HUDEP-2 (cell line): ENCODE data around the gene PGLYRP3.
A peak's percentile ranks its signal among the peaks of the same experiment; 100 is the strongest.
"Not testable (repeated sequence)": the region's sequence is repeated elsewhere in the genome, so short reads cannot be mapped to it uniquely, and the experiment has no call there.

Experiments used
- DNase-seq, 76 experiments: peaks; one replicate each; lab custom pipeline; 2025; ENCODE audit not compliant: unreplicated experiment in 76 of 76; lab: John Stamatoyannopoulos, UW

PGLYRP3 gene

DNA sequence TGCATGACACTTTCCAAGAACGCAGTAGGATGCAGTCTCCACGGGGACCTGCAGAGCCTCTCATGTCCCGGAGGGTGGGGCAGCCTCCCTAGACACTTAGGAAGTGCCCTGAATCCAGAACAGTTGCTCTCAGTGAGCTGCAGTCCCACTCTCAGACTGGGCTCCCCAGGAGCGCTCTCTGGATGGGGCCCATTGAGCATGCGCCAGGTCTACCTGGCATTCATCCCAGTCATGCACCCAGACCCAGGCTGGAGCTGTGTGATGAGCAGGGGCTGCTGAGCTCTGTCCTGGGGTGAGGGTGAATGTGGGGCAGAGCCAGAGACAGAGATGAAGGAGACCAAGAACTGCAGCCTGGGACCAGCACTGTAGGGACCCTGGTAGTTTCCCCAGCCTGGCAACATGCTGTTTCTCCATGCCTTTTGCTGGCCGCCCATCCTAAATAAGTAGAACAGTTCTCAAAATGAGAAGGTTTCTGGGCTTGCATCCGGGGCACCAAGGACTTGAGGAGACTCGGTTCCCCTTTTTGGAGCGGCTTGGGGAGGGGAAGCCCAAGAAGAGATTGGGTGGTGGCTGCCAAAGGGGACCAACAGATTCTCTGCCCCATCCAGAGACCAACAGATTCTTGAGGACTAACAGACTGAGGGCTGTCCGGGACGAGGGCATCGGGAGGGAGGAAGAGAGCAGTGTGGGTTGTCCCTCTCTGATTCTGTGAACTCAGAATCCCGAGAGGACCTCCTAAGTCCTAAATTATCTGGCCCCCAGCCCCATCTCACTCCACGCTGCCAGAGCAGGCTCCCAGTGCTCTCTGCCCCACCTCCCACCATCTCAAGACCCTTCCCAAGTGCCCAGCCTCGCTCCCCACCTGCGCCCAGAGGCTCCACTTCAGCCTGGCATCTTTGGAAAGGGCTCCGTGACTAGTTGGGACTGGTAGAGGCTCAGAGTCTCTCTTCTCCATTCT lies 36.9 kb upstream of the PGLYRP3 start:
- DNase-seq = peak in 13 of 76 experiments; percentile 6 to 39 (median 10)

DNA sequence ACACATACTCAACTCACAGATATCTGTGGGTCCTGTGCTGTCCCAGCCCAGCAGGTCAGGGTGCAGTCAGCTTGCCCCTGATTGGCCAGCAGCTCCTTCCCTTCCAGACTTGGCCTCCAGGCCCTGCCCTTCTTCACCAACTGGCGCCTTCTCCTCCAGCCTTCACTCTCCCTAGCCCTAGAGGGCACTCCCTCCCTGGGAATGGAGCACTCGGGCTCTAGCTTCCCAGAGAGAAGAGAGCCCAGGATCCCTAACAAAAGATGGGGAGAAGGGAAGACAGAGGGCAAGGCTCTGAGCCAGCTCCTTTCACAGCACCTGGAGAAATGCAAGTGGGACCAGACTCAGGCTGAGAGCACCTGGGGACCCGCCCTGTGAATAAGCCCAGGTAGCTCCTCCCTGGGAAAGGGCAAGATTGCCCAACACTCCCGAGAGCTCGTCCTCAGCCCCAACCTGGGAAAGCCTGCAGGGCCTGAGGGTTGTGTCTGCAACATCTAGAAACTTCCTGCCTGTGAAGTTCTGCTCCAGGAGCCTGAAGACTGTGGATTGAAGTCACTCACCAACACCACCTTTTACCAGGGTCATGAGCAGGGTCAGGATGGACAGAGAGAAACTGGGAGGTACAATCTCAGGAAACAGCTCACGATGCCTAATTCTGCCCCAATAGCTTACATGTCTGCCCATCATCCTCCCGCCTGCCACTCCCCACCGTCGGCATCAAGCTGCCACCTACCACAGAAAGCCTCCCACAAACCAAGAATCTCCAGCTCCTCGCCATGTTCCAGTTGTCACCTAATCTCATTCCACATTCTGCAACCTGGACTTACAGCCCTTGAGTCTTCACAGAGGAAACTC lies 36.0 kb upstream of the PGLYRP3 start, which contains the start of gene PGLYRP4:
PGLYRP4 (minus strand) TSS at position 331 of the 852 bp plus-strand sequence. CDS start 909 bp downstream, outside the sequence.
- no peak for DNase-seq

DNA sequence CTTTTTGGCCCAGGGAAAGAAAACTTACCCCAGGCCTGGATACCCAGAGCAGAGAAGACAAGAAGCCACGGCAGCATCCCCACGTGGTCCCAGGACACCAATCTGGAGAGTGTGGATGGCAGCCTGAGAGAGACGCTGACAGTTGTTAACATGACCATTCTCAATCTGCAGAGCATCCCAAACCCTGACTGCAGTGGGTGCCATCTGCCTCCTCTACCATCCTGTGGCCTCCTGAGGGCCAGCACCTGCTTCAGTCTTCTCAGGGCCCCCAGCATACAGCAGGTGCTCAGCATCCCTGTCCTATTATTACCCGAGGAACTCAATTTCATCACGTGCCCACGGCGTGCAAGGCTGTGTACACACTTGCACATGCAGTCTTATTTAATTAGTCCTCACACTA lies 35.1 kb upstream of the PGLYRP3 start:
- DNase-seq = no peak

DNA sequence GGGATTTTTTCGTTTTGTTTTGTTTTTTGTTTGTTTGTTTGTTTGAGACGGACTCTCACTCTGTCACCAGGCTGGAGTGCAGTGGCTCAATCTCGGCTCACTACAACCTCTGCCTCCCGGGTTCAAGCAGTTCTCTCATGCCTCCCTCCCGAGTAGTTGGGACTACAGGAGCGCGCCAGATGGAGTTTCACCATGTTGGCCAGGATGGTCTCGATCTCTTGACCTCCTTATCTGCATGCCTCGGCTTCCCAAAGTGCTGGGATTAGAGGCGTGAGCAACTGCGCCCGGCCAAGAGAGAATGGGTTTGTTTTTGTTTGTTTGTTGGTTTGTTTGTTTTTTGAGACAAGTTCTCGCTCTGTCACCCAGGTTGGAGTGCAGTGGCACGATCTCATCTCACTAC lies 34.3 kb upstream of the PGLYRP3 start:
- not testable (repeated sequence) for DNase-seq

DNA sequence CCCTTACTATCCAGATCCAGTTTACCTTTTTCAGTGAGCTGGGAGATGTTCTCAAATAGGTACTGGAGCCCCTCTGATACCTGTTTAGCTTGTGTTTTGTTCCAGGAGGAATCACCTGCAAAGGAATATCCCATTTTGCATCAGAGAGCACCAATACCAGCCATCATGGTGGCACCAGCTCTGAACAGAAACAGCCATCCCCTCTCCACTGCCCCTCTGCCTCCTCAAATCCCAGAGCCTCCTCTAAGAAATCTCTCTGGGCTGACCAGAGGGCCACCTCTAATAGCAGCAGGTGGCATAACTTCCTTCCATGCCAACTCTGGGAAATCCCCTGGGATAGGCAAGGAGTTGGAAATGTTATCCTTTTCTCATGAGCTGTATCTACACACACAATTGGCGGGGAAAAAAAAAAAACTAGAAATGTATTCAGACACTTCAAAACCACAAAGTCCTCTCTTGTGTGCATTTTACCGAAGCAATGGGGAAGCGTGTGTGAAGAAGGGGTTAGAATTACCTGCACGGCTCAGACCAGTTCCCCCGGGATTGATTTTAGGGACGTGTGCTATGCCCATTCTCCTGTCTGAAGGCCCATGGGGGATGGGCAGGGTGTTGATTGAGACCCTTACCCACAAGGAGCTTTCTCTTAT lies 33.4 kb upstream of the PGLYRP3 start:
- no peak for DNase-seq

DNA sequence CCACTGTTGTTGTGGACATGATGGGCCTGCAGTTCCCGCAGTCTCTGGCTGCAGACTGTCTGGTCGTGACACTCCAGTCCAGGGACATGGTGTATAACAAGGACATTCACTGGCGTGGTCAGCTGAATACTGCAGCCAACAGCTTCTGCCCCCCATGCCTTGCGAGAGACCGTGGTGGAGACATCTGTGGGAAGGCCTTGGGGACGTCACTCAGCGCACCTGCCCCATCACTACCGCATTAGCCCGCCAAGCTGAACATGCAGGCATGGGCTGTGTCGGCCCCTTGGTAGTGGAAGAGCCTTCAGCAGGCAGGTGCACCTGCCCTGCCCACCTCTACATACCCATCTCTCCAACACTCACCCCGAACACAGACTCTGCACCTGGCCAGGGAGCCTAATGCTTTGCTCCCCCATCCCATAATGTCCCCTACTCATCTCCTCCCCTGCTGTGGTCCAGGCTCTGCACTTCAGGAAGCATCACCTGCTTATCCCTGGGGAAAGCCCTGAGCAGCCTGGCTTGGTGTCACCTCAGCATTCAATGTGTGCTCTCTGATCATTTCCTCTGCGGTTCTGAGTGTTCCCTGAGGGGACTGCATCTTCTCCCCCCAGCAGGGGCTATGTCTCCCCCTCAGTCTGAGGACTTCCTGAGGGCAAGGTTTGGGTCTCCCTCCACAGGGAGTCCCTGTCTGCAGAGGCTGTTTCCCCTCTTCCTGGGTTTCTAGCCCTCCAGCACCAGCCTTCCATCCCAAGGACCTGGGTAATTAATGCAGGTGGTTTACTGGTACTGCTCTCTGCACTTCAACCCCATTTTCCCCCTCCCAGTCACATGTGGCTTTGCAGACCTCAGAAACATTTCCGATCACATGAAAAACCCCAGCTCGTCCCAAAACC lies 32.7 kb upstream of the PGLYRP3 start:
- no peak for DNase-seq

DNA sequence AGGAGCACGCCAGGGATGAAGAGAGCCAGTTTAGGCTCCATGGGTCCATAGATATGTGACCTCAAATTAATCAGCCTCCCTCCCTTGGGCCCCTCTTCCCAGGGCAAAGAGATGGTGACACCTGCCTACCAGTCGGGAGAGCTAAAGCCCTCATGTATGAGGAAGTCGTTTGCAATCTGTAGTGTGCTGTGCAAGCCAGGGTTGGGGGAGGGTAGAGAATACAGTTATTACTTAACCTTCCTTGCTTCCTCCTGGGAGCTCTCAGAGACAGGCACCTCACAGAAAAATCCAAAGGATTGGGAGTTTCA lies 31.9 kb upstream of the PGLYRP3 start:
- peak in 4 of 76 experiments; percentile 9 to 40 (median 25) for DNase-seq

DNA sequence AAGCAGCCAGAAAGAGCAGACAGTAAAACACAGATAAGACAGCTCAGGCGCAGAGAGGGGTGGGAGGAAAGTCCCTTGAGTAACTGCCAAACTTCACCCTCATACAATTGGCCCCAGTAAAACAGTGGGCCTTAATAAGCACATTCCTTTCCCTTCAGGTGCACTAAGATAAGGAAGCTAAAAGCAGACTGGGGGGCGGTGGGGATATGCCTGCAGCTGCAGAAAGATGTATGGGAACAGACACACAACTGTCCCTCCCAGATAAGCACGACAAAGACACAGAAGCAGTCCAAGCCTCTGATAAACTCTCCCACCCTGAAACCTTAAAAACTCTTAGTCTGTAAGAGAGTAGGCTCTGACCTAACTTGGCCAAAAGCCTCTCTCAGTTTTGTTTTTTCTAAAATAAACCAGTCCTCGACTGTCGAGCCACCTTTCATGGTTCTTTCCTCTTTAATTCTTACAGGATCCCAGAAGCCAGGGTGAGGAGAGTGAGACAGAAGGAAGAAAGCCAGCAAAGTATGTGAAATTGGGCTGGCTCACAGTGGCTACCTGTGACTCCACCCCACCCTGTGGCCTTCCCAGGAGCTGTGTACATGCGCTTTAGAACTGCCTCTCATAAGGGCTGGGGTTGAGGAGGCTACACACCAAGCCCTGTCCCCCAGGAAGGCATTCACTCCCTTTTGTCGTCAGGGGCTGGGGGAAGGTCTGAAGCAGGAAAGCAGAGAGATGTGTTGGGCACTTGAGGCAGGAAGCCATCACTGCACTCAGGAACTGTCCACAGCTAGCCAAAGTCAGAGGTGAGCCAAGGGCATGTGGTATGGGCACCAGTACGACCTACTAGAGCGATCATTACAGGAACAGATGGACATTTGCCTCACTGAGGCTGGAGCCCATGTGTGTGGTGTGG lies 31.3 kb upstream of the PGLYRP3 start:
- DNase-seq = peak in 75 of 76 experiments; percentile 33 to 98 (median 89)

DNA sequence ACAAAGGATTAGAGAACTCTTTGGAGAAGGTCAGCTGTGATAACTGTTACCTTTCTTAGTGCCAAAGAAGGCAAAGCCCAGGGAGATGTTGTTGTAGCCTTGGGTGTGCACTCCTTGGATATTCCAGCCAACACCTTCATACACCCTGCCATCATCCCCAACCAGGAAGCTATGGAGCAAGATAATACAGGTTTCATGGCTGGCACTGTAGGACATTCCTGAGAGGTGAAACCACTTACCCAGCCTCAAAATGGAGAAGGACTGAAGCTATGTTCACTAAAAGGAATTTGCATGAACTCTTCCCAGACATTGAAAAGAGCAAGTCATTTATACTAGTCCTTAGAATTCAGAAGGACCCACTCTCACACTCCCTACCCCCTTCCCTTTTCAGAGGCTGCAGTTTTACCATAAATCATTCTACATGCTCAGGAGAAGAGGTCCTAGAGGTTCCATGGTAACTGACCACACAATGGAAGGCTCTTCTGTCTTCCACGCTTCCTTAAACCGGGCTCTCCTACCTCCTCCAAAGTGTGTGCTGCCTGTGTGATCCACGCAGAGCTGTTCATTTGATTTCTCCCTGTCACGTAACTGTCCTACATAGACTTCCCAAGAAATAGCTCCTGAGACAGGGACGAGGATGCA lies 30.4 kb upstream of the PGLYRP3 start:
- peak in 1 of 76 experiments; percentile 64 for DNase-seq

DNA sequence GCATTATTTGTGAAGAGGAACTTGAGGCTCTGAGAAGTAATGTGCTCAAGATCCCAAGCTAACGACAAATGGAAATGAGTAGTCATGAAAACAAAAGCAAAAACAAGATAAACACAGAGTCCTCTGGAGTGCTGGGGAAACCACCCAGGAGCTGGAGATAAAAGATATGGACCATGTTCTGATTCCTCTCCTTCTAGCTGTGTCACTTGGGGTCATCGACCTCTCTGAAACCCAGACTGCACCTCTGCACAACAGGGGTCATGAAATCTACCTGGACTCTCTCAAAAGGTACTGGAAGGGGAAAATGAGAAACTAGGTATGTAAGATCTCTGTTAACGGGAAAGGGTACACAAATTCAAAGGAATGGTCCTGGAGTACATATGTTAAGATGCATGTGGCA lies 29.4 kb upstream of the PGLYRP3 start:
- DNase-seq = peak in 25 of 76 experiments; percentile 6 to 60 (median 37)

DNA sequence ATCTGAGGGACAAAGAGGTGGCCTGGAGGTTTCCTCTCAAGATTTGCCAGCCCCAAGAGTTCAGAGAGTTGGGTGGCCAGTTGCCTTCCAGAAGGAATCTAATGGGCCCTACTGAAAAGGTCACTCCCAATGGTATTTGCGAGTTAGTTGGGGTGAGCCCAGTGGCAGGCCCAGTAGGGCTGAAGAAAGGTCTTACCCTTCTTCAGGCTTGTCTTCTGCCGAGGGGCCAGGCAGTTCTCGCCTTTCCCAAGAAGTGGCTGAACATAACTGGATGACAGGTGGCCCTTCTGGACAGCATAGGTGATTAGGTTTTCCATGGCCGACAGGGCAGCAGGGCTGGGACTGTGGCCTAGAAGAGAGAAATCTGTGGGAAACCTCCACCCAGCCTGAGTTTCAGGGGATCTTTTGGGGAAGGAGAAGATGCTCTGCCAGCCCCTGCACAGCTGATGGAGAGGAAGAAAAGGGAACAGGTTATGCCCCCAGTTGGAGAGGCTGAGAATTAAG lies 28.7 kb upstream of the PGLYRP3 start:
- DNase-seq = no peak

DNA sequence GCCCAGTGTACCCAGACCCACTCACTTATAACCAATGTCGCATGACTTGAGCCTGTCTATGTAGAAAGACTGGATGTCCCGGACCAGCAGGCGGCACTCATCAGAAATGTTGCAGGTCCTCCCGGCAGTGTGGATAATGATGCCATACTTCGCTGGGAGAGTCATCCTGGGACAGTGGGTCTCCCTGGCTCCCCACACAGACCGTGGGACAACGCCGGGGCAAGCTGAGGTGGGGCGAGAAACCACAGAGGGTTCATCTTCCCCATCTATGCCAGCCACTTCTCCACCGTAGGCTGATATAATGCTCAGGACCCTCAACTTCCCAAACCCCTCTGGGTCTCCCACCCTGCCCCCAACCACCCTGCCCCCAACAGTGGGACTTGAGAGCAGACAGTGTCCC lies 27.6 kb upstream of the PGLYRP3 start:
- no peak for DNase-seq

DNA sequence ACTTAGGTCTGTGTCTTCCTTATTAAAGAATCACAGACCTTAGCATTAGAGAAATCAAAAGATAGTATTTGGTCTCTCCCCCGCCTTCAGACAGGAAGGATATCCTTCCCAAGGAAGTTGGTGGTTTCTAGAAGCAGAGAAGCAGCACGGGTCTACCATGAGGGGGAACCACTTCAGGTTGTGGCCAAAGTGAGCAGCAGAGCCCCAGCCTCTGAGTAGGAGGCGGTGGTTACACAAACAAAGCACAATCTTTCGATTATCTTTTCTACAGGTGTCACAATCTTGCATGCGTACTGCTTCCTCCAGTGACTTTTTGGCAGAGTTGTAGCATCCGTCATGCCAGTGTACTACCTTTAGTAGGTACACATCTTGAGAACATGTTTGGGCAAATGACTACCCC lies 27.1 kb upstream of the PGLYRP3 start:
- DNase-seq = no peak

DNA sequence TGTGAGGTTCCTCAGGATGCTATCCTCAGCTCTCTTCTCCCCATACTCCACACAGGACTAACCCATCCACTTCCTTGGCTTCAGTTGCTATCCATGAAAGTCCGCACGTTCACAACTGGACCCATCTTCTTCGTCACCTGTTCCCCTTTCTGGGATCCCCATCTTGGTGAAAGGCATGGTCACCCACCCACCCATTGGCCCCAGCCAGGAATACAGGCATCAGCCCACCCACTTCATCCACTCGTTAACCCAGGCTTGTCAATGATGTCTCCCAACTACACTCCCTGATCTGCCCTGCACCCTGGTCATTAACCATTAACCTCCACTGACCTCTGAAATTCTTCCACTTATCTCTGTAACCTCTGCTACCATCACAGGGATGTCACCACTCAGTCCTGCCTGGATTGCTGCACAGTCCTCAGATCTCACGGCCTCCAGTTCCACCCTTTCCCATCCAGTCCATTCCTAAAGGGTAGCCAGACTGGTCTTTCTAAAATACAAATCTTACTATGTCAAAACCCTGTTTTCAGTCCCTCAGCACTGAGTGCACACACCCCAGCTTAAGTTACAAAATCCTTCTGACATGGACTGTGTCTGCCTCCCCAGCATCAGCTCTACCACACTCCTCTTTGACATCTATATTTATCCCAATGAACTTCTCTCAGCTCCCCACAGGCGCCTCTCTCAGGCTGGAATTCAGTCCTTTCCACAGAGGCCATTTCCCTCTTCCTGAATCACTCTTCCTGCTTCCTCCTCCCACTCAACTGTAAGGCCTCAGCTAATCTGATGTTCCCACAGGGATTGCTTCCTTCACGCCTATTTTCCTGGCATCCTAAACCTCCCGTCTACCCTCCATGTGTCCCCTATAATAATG lies 25.5 kb upstream of the PGLYRP3 start:
- DNase-seq = no peak

DNA sequence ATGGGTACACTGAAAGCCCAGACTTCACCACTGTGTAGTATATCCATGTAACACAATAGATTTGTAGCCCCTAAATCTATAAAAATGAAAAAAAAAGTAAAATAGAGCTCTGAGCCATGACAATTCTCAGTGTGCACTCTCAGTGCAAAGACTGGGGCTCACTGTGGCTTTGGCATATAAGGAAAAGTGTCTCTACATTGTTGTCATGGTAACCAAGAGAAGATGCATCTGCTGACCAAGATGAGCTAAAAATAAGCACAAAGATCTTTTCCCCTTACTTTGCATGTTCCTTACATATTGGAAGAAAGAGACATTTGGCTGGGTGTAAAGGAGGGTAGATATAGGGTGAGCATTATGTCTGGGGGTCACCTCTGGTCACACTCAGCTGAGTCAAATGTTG lies 23.9 kb upstream of the PGLYRP3 start:
- DNase-seq = no peak

DNA sequence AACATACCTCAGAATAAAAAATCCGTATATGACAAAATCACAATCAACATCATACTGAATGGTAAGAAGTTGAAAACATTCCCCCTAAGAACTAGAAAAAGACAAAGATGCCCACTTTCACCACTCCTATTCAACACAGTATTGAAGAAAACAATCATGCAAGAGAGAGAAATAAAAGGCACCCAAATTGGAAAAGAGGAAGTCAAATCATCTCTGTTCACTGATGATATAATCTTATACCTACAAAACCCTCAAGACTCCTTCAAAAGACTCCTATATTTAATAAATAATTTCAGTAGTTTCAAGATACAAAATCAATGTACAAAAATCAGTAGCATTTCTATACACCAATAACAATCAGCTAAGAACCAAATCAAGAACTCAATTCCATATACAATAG lies 21.1 kb upstream of the PGLYRP3 start:
- no peak for DNase-seq

DNA sequence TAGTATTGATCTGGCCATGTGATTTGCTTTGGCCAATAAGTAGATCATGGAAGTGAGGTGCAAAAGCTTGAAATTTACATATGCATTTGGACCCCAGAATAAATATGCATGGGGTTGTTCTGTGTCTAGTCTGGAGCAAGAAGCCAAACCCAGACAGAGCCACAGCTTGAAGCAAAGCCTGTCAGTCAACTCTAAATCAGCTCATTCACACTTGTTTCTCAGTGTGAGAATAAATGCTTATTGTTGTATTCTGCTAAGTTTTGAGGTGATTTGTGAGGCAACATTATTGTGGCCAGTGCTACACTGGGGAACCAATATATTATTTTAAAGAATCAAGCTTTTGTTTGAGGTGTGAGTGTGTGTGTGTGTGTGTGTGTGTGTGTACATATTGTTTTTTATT lies 12.2 kb upstream of the PGLYRP3 start:
- no peak for DNase-seq
